CD4-positive, alpha-beta T cell treated with Interleukin-17A for 1 hour (primary cell): Measurements from ENCODE around the gene P2RX4.
"Not testable (repeated sequence)": the region's sequence is repeated elsewhere in the genome, so short reads cannot be mapped to it uniquely, and the experiment has no call there.

Experiments used
- DNase-seq: peaks from one replicate; pipeline ENCODE4 v3.0.0-alpha.2; 2020

Gene P2RX4

GRCh38 chr12:121223292-121224285, 13.7 kb downstream of the P2RX4 start:
- peak; percentile 50 for DNase-seq

GRCh38 chr12:121224591-121224990, 14.7 kb downstream of the P2RX4 start:
- peak; percentile 61 for DNase-seq

- no peak for DNase-seq
These were observed 16.5 kb downstream of the P2RX4 start for GRCh38 chr12:121226399-121226798.

- DNase-seq, result not testable (repeated sequence)
These were observed 16.9 kb downstream of the P2RX4 start for GRCh38 chr12:121226871-121227270.

GRCh38 chr12:121227294-121227693, 17.4 kb downstream of the P2RX4 start:
- DNase-seq, result no peak

- DNase-seq, result no peak
These were observed 19.2 kb downstream of the P2RX4 start for GRCh38 chr12:121228919-121229665.

- peak; percentile 65 for DNase-seq
These were observed 20.1 kb downstream of the P2RX4 start for GRCh38 chr12:121229826-121230537.

GRCh38 chr12:121230538-121230907, 20.6 kb downstream of the P2RX4 start:
- no peak for DNase-seq

GRCh38 chr12:121232163-121232562, 22.2 kb downstream of the P2RX4 start:
- no peak for DNase-seq

GRCh38 chr12:121232977-121233627, 23.2 kb downstream of the P2RX4 start:
- no peak for DNase-seq

- DNase-seq, result no peak
These were observed 23.7 kb downstream of the P2RX4 start for GRCh38 chr12:121233628-121234020.

GRCh38 chr12:121236776-121237175, 26.8 kb downstream of the P2RX4 start:
- no peak for DNase-seq

- DNase-seq, result no peak
These were observed 27.5 kb downstream of the P2RX4 start for GRCh38 chr12:121237415-121237814.

GRCh38 chr12:121238086-121238485, 28.2 kb downstream of the P2RX4 start:
- DNase-seq, result no peak

- no peak for DNase-seq
These were observed 28.8 kb downstream of the P2RX4 start for GRCh38 chr12:121238604-121239350.

- DNase-seq, result peak; percentile 18
These were observed 29.6 kb downstream of the P2RX4 start for GRCh38 chr12:121239351-121240061.

- no peak for DNase-seq
These were observed 30.1 kb downstream of the P2RX4 start for GRCh38 chr12:121240062-121240420.

- DNase-seq, result peak; percentile 94
These were observed 30.7 kb downstream of the P2RX4 start for GRCh38 chr12:121240484-121241101.

- peak; percentile 12 for DNase-seq
These were observed 31.4 kb downstream of the P2RX4 start for GRCh38 chr12:121241156-121241970.

GRCh38 chr12:121245031-121245430, 35.1 kb downstream of the P2RX4 start:
- DNase-seq, result no peak
